GM18505 (cell line): ENCODE measurements around the gene GPR25.

ENCODE experiments used
- ATAC-seq: cut with Tn5 transposase; IDR thresholded peaks from one replicate; pipeline ENCODE4 v1.9.1; 2021; ENCODE audit not compliant: unreplicated experiment
- POLR2A ChIP-seq: IDR thresholded peaks from 4 replicates; pipeline ENCODE4 v1.6.1; 2011; ENCODE audit warnings: borderline replicate concordance; ENCODE audit not compliant: insufficient read depth, insufficient read length; ENCODE audit errors: extremely low read depth

GPR25 gene, protein sequence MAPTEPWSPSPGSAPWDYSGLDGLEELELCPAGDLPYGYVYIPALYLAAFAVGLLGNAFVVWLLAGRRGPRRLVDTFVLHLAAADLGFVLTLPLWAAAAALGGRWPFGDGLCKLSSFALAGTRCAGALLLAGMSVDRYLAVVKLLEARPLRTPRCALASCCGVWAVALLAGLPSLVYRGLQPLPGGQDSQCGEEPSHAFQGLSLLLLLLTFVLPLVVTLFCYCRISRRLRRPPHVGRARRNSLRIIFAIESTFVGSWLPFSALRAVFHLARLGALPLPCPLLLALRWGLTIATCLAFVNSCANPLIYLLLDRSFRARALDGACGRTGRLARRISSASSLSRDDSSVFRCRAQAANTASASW

DNA sequence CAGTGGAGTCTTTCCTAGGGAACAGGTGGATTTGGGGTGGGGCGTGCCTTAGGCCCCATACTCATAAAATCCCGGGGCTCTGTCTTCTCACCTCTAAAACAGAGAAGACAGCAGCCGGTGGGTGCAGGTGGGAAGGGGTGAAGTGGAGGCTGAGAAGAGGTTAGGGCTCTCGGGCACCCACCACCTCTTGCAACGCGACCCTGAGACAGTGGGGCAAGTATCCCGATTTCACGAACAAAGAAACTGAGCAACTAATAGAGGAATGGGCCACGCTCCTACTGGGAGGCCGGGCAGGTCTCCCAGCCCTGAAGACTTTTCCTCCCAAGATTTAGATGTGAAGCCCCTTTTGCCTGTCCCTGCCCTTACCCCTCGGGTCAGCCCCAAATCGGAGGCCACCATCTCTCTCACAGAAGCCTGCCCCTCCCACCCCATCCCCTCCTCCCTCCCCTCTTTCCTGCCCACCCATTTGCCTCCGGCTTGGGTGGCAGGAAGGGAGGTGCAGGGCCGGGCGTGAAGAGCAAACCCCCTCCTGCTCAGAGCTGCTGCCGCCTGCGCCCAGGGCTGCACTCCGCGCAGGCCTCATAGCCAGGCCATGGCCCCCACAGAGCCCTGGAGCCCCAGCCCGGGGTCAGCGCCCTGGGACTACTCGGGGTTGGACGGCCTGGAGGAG lies at the start of gene GPR25:
Gene GPR25 (plus strand): TSS at position 536 of the 670 bp plus-strand sequence. CDS start 57 bp downstream, at position 593.
- ATAC-seq: no peak
- TF ChIP-seq POLR2A: no peak

DNA sequence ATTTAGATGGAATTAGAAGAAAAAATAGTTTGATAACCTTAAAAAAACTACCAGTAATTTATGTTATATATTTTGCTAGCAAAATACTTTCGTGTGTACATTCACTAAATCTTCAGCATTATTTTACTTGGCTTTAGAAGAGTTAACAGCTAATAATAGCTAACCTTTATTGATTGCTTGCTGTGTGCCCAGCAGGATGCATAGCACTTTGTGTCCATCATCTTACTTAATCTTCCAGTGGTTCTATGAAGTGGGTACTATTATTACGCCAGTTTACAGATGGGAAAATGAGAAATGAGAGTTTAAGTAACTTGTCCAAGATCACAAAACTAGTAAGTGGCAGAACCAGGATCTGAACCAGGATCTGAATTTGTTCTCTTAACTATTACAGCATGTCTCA lies 41.7 kb upstream of the GPR25 start:
- no peak for TF ChIP-seq POLR2A

DNA sequence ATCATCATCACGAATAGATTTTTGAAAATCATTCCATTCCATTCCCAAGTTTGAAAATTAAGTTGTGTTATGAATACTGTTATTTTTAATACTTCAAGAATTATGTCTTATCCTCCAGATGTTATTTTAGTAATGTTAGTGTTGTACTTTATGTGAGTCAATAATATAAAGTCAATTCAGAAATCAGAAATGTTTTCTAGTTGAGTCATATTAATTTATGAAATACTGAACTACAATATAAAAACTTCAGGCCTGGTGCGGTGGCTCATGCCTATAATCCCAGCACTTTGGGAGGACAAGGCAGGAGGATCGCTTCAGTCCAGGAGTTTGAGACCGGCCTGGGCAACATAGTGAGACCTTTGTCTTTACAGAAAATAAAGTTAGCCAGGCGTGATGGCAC lies 38.4 kb upstream of the GPR25 start:
- ATAC-seq: no peak
- no peak for TF ChIP-seq POLR2A

More for the DNA sequence above, 41.7 kb upstream of the GPR25 start:
- ATAC-seq: no peak

DNA sequence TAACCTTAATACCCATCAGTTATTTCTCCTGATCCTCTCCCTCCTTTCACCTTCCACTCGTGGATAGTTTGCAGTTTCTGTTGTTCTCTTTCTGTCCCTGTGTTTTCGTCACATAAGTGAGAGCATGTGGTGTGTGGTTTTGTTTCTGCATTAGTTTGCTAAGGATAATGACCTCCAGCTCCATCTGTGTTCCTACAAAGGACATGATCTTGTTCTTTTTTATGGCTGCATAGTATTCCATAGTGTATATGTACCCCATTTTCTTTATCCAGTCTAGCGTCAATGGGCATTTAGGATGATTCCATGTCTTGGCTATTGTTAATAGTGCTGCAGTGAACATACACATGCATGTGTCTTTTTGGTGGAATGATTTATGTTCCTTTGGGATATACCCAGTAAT lies 36.6 kb upstream of the GPR25 start:
- no peak for TF ChIP-seq POLR2A
- no peak for ATAC-seq

DNA sequence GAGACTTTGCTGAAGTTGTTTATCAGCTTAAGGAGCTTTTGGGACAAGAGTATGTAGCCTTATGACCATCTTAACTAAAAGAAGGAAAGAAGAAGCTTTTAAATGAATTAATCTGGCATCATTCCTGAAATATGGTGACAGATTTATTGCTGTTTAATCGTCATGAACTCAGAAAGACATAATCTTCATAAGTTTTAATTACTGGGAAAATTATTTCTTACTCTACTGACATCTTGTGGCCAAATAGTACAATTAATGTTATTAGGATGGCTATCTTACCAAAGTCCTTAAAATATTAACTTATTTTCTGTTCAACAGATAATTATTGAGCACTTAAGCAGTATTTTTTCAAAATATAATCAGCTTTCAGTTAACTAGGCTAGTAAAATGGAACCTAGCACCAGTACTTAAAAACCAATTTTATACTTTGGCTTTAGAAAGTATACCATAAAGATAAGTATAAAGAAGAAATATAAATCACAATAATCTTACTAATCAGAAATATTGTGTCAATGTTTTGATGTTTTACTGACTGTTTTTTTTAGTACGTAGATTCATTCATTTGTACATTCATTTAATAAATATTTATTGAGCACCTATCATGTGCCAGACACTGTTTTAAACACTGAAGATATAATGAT lies 34.7 kb upstream of the GPR25 start:
- ATAC-seq: no peak
- TF ChIP-seq POLR2A: no peak

DNA sequence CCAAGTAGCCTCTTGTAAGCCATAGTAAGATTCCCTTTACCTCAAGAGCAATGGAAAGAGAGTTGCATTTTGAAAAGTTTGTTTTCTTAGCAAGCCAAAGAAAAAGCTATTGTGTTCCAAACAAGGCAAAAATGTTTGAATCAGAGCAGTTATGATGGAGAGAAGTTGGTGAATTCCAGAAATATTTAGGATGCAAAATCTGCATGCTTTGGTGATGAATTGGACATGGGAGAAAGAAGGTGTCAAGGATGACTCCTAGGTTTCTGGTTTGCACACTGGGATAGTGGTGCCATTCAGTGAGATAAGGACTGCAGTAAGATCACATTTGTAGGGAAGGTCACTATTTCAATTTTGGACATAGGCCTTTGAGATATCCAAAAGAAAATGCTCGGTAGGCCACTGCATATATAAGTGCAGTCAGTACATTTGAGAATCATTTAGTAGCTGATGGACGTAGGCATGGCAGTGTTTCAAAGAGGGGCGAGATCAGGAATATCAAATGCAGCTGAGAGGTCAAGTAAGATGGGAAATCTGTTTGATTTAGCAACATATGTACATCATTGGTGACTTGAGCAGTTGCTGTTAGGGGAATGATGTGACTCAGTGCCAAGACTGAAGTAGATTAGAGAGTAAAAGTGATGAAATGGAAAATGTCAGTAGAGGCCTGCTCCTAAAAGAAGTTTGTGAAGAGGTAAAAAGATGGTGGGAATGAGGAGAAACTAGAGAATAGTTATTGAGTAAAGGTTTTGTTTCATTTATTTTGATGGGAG lies 33.9 kb upstream of the GPR25 start:
- no peak for ATAC-seq
- TF ChIP-seq POLR2A: no peak

DNA sequence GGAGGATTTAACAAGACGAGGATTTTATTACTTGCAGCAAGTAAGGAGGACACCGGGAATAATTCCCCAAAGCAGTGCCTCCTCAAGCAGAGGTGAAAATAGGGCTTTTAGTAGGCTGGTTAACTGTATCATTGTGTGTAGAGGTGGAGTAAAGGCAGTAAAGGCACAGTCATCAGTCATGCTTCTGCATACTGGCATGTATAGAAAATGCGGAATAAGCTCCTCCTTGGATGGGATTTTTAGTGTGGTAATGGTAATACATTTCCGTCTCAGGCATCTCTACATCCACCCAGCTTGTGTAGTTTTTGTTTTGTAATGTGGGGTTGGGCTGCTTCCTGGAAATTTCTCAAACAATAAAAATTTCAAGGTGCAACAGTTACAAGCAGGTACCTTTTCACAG lies 27.4 kb upstream of the GPR25 start:
- no peak for ATAC-seq
- TF ChIP-seq POLR2A: no peak

DNA sequence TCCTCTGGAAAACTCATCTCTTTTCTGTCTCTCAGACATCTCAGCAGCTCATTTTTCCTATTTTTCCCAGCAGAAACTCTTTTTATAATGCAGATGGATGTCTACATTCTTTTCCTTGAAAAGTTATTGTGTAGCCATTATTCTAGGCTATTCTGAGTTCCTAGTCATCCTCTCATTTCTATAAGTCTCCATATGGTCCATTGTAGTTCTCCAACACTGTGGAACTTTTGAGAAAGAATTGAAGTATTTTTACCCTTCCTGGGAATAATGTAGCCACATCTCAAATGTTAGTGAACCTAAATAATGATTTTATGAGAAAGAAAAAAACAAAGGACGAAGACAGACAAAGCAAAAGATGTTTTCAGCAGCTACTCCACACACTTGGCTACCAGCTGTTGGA lies 26.4 kb upstream of the GPR25 start:
- no peak for TF ChIP-seq POLR2A
- ATAC-seq: no peak

DNA sequence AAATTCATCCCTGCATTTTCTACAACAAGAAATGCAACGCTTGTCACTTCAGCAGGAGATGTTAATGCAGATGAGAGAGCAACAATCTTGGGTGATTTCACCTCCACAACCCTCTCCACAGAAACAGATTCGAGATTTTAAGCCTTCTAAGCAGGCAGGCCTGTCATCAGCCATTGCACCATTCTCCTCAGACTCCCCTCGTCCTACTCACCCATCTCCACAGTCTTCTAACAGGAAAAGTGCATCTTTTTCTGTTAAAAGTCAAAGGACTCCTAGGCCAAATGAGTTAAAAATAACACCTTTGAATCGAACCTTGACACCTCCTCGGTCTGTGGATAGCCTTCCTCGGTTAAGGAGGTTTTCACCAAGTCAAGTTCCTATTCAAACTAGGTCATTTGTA lies 23.4 kb upstream of the GPR25 start:
- ATAC-seq: no peak
- TF ChIP-seq POLR2A: no peak

DNA sequence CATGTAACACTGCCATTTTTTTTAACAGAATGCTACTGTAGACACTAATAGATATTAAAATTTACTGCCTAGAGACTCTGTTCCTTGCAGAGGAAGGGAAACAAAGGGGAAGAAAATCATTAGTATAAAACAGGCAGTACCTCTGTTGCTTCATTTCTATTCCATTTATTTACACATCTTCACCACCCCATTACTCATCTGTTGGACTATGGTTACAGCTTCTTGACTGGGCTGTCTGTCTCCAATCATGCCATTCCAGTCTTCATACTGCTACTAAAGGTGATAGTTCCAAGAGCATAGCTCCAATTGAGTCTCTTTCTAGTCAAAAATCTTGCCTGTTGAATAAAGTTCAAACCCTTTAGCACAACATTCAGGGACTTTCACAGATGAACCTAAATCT lies 22.2 kb upstream of the GPR25 start:
- TF ChIP-seq POLR2A: no peak

DNA sequence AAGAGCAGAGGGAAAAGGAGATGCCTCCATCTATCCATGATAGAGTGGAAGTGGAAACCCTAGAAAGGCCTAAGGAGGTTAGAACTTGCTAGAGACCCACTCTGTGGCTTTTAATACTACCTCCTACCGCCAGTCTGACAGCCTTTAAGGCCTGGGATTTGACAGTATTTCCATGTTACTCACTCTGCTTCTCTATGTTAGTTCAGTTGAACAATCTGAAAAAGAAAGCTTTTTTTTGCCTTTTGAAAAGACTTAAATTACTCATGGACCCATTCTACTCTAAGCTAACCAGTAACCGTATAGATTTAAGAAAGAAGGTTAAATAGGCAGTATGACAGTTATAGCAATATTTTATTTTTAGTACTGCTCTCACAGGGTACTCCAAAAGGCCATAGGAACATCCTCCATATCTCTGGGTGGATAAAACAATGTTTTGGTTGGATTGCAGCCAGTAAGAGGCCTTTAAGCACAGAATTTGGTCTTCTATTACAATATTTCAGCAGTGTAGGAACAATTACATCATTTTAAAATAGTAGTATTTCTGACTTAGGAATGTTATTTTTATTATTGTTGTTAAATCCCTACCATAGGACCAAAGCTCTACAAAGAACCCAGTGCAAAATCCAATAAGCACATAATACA lies 15.9 kb upstream of the GPR25 start:
- no peak for TF ChIP-seq POLR2A
- no peak for ATAC-seq

More for the DNA sequence above, 22.2 kb upstream of the GPR25 start:
- no peak for ATAC-seq

DNA sequence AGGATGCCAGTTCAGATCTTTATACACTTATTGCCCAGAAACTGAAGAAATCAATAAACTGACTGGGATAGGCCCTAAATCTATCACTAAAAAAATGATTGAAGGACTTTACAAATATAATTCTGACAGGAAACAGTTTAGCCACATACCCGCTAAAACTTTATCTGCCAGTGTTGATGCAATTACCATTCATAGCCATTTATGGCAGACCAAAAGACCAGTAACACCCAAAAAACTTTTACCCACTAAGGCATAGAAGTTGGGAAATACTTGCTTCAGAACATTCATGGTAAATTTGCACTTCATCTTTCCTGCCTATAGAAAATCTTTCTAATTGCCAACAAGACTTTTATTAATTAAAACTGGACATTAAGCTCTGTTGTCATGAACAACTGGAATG lies 15.0 kb upstream of the GPR25 start:
- no peak for TF ChIP-seq POLR2A
- ATAC-seq: no peak

DNA sequence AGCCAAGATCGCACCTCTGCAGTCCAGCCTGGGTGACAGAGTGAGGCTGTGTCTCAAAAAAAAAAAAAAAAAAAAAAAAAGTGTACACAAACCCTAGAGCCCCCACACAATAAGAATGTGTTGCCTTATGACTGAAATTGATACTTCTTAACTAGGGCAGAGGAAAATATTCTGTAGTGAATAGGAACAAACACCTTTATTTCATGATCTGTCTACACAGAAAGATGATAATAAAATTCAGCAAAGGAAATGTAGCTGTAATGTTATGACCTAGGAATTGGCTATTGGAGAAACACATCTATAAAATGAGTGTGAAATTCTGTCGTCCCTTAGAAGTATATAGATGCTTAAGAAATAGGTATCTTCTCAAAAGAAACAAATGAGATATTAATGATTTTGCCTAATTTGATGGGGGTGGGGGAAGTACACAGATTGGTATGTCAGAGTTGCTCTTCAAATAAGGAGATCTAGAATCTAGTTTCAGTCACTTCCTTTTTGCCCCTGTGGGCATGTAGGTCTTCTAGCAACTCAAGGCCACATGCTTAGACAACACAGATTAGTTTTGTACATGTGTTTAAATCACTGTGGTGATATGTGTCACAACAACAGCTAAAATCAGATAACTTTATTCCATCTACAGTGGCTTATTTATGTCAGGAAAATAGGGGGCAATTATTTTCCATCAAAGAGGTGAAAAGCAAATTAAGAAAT lies 10.7 kb upstream of the GPR25 start:
- no peak for TF ChIP-seq POLR2A
- no peak for ATAC-seq
